NCI-H1436 treated with DMSO at 0.1 percent for 48 hours (cell line): ENCODE data around the gene LIN28B.
"Not testable (repeated sequence)": the region's sequence is repeated elsewhere in the genome, so short reads cannot be mapped to it uniquely, and the experiment has no call there.

ENCODE experiments used
- DNase-seq: peaks from one replicate; lab custom pipeline; 2025; lab: John Stamatoyannopoulos, UW

Gene LIN28B

DNA sequence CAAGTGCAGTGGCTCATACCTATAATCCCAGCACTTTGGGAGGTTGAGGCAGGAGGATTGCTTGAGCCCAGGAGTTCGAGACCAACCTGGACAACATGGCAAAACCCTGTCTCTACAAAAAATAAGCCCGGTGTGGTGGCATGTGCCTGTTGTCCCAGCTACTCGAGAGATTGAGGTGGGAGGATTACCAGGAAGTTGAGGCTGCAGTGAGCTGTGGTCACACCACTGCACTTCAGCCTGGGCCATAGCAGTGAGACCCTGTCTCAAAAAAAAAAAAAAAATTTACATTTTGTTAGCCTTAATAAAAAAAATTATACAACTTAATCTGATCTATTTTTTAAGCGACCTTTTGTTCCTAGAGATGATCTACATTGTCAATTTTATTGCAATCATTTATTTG lies 56.6 kb downstream of the LIN28B start:
- not testable (repeated sequence) for DNase-seq

DNA sequence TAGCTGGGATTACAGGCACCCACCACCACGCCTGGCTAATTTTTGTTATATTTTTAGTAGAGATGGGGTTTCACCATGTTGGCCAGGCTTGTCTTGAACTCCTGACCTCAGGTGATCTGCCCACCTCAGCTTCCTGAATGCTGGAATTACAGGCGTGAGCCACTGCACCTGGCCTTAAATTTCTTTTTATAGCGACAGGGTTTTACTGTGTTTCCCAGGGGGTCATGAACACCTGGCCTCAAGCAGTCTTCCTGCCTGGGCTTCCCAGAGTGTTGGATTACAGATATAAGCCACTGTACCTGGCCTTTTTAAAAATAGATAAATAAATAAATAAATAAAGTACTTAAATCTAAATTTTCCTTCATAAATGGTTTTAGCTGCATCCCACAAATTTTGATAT lies 57.5 kb downstream of the LIN28B start:
- DNase-seq: no peak

DNA sequence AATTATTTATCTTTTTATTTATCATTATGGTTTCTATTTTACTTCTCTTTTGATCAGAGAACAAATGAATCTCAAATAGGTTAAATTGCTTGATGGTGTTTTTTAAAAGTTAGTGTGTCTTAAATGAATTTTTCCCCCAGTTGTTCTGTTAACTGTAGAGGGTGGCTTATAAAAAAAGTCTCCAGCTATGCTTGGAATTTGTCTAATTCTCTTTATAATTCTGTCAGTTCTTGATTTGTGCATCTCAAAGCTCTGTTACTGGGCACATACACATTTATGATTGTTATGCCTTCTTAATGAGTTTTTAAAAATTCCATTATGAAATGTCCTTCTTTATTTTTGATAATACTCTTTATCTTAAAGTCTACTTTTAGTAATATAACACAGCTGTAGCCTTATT lies 58.0 kb downstream of the LIN28B start:
- no peak for DNase-seq

DNA sequence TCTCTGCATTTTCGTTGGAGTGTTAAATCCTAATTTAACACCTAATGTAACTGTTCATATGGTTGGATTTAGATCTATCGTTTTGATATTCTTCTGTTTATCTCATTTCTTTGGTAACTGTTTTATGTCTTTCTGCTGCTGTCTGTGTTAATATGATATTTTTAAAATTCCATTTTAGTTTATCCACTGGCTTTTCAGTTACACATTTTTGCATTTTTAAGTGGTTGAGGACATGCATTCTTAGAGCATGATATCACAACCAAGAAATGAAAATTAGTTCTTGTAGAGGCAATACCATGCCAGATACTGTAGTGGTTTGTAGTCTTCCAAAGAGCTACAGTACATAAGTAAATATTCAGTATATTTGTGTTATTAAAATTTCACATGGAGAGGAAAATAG lies 58.6 kb downstream of the LIN28B start:
- no peak for DNase-seq

DNA sequence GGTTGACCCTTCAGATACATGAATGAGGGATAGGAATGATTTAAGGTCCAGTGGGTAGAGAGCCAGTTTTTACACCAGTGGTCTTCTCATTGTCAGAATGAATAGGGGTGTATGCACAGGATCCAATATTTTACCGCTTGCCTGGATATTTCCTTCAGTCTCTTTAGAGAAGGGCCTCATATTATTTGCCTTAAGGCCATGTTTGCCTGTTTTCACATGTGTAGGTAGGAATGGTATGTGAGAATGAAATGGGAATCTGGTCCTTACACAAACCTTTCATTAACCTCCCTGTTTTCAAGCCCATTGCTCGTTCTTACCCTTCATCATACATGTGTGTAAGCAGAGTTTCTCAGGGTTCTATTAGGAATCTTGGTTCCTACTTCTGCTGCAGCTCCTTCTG lies 62.4 kb downstream of the LIN28B start:
- no peak for DNase-seq

DNA sequence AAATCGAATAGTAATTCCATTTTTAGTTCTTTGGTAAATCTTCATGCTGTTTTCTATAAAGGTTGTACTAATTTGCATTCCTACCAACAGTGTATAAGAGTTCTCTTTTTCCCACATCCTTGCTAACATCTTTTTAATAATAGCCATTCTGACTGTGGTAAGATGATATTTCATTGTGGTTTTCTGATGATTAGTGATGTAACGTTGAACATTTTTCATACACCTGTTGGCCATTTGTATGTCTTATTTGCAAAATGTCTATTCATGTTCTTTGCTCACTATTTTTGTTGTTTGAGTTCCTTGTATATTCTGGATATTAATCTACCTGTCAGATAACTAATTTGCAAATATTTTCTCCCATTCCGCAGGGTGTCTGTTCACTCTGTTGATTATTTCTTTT lies 64.5 kb downstream of the LIN28B start:
- DNase-seq: no peak

DNA sequence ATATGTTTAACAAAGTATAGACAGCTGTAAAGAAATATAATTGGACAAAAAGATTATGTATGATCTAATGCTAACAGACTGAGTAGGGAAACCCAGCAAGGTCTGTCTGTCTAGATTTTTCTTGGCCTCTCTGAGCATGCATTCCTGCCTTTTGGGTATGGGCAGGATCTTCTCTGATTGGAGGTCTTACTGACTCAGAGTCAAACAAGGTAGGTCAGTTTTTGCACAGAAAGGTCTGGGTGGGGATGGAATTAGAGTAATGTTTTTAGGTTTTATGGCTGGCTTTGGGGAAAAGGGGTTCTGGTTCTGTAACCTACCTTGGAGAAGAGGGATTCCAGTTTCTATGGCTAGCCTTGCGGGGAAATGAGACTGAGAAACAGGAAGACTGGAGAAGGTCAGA lies 65.5 kb downstream of the LIN28B start:
- DNase-seq: no peak

DNA sequence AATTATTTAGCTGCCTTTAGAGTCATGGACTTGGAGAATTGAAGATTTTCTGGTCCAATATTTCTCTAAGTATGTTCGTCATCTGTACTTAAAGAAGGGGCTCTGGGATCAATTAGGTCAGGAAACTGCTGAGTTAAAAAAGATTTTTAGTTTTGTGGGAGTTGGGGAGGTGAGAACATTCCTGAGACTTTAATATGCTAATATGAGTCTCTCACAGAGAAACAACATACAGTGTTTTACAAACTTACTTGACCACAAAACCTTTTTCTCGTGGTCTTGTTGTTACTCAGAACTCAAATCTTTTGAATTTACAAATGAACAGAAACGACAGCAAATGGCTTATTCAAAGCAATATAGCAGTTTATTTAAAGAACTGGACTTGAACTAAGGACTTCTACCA lies 67.9 kb downstream of the LIN28B start:
- no peak for DNase-seq

DNA sequence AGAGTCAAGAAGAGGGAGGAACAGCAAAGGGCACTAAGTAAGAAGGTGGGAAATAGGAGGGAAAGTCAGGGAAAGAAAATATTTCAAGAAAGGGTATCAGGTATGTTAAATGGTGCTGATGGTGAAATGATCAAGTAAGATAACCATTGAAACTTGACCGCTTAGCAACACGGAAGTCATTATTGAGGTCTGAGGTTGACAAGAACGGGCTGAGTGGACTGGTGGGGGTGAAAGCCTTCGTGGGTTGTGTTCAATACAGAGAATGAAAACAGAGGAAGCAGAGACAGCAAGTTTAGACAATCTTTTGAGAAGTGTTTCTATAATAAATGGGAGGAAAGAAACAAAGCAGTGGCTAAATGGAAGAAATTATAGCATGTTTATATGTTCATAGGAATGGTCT lies 72.0 kb downstream of the LIN28B start:
- DNase-seq: no peak

DNA sequence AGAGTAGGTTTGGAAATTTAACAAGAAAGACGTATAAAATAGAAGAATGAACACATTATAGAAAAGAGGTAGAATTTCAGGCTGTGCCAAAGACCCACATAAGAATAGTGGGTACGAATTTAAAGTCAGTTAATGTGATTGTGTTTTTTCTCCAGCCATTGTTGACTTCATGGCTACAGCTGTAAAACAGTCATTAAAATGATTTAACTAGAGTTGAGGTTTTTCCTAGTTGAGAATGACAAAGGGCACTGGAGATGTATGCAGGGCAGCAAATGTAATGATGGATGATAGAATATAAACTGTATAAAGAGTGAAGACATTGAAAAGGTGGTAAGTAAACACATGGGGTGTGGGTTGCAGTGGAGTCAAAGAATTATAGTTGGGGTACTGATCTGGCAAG lies 72.7 kb downstream of the LIN28B start:
- no peak for DNase-seq

DNA sequence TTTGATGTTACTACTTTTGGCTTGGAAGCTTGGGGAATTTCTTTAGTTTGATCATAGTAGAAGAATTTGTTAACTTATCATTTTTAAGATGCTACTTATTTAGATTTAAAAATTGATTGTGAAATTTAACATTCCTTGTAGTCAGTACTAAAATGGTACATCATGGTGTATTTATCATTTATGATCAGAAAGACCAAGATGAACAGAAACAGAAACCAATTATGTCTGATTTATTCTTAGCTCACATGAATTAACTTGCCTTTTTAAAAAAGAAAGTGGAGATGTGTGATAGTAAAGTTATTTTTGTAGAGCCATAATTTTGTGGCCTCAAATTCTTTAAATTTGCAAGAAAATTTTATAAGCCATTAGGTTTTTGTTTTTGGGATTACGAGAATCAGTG lies 77.6 kb downstream of the LIN28B start:
- no peak for DNase-seq

DNA sequence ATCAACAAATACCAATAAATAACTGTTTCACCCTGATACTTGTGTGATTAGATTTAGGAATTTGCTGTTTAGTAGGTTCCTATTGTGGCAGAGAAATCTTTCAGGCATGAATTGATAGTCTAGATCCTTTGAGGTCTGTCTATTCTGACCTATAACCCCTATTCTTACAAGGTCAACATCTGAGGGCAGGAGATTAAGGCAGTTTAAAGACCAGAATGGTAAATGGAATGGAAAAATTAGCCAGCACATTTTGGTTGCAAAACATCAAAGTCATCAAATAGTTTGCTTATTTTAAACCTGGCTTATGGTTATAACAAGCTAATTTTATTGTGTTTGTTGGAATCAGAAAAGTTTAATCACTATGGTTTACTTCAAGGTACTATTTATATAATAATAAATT lies 78.4 kb downstream of the LIN28B start:
- no peak for DNase-seq

DNA sequence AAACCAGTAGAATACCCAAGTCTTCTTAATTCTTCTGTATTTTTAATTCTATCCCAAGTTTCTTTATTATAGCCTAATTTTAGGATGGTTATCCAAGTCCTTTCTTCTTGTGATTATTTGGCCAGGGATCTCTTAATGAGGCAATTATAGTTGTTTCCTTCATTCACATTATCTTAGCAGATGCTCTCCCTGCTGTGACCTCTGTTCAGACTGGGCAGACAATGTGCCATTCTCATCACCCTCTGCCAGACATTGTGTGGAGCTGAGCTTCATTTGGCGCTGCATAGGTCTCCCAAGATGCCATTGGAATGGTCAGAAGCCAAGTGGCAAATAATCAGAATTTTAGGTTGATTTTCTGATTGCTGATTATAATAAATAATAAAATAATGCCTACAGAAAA lies 79.4 kb downstream of the LIN28B start:
- no peak for DNase-seq

DNA sequence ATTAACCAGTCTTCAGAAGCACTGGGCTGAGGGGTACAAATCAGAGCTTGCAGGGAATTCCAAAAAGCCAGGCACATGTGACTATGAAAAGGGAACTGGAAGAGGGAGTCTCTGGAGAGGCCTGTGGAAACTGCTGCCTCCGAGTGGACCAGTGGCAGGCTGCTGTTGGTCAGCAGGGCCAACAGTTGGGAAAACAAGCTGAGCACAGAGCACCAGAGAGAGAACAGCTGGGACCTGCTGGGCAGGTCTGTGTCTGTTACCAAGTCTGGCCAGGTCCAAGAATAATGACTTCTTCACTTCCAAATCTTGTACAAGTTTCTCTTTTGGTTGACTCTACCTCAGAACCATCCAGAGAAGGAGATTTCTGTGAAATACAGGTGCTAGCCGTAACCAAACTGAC lies 81.4 kb downstream of the LIN28B start:
- DNase-seq: no peak

DNA sequence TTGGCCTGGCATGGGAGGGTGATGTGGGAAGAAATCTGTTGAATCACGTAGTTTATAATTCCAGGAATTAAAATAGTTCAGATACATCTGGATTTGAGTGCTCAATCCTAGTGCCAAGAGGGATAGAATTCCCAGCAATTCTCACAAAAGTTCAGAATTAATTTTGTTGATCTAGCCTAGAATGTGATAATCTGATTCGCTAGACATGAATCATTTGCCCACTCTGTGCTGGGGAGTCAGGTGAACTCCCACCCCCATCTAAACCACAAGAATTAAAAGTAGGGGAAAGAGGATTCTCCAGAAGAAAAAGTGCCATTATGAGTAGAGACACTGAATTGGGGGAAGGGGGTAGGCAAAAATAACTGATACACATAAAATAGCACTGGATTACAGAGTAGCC lies 85.0 kb downstream of the LIN28B start:
- no peak for DNase-seq

DNA sequence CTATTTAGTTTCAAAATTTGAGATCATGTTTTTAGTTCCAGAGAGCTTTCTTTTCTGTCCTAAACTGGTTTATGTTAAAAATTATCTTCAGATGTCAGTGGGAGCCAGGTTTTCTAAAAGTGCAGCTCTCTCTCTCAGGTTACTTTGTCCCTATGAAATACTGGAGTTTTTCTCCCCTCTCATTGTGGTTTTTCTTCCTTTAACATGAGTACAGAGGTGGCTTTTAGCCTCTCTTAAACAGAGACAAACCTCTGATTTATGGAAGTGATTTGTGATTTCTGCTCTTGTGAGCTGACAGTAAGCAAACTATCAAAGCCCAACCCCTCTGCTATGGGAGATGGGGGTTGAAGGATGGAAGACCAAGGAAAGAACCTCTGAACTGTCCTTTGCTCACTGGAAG lies 85.7 kb downstream of the LIN28B start:
- DNase-seq: no peak

DNA sequence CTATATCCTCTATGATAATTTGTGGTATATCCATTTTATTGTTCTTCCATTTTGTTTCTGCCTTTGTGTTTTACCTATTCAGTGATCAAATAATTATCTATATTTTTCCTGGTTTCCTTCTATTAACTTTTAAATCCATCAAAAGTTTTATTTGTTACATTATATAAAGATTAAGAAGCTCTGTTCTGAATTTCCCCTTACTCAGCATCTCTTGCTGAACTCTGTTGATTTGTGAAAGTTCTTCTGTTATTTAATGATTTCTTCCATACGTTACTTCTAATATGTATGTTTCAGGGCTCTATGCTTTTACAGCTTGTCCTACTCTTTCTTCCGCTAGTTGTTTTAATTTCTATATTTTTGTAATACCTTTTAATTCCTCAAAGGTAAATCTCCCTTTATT lies 87.1 kb downstream of the LIN28B start:
- DNase-seq: no peak

DNA sequence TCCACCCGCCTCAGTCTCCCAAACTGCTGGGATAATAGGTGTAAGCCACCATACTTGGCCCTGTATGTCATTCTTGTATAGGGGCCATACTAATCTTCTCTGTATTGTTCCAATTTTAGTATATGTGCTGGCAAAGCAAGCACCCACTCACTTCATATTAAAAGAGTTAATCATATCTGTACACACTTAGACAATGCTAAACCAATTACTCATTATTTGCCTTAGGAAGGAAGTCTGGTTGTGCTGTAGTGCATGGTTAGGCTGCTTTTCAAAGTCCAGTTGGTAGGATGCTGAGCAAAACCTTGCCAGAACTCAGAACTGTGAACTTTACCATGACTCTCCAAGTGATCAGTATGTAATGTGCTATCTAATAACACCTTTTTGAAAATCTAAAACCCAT lies 88.6 kb downstream of the LIN28B start:
- no peak for DNase-seq

DNA sequence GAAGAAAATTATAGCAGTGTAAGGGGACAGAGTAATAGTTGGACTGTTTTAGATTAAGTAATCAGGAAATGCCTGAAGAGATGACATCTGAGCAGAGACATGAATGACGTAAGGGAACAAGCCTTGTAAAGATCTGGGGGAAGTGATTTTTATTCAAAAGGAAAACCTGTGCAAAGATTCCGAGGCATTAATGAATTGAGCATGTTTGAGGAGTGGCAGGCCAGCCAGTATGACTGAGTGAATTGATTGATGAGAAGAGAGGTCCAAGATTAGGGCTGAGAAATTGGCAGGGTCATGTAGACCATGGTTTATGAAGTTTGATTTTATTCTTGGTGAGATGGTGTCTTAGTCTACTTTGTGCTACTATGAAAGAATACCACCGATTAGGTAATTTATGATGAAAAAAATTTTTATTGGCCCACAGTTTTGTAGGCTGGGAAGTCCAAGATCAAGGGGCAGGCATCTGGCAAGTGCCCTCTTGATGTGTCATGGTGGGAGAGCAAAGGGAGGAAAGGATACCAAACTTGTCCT lies 95.1 kb downstream of the LIN28B start:
- no peak for DNase-seq

DNA sequence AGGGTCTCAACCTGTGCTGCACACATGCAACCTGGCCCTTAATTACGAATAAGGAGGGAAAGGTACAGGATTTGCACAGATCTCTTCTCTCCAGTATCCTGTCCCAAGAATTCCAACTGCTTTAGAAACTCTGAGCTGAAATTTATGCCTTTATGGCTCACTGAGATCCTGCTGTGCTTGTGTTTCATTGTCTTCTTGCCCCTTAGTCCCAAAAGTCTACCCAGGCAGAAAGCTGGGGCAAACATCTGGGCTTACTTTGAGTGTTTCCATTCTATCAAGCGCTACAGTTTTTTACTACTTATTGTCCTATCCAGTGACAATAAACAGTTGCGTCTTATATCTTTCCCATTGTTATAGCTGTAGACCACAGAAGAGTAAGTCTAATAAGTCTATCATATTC lies 99.7 kb downstream of the LIN28B start:
- DNase-seq: no peak

DNA sequence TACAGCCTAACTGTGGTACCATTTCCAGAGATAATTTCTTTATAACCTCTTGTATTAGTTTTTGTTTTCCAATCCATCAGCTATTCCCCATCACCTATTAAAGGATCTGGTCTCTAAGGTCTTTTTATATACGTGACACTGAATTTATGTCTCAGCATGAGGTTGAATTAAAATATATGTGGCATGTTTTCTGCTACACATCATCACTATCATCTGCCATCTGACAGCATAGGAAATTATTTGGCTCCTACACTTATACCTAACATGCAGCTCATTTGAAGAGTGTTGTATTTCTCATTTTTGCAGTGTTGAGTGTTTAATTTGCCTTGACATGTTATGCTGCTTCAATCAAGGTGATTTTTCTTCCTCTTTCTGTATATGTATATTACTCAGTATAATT lies 100.3 kb downstream of the LIN28B start:
- no peak for DNase-seq

DNA sequence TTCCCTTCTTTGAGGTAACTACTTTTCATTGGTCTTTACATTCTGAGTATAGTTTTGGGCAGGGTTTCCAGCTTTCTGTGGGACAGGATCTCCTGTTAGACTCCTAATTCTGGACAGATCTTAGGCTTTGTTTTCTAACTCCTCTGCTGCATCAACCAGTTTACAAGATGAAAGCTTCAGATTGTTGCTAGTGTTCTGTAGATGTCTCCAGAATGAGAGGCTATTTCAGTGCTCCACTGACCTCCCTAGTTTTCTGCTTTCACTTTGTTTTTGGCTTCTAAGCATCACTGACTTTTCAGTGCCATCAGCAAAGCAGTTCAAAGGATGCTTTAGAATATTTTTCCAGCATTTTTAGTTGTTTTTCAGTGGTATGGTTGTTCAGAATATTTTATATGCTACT lies 101.4 kb downstream of the LIN28B start:
- no peak for DNase-seq

DNA sequence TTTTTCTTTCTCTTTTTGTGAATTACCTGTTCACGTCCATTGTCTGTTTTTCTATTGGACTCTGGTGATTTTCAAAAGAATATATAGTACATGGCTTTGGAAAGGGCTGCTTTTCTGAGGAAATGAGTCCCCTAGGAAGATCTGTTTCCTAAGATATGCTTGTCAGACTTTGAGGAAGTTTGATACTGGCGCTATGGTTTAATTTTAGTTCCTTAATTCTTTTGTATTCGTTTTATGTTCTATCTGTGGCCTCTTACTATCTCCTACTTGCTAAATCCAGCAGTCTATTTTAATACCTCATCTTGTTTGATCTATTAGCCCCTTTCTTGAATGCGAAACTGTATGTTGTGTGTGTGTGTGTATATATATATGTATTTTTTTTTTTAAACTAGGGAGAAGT lies 101.9 kb downstream of the LIN28B start:
- DNase-seq: no peak

DNA sequence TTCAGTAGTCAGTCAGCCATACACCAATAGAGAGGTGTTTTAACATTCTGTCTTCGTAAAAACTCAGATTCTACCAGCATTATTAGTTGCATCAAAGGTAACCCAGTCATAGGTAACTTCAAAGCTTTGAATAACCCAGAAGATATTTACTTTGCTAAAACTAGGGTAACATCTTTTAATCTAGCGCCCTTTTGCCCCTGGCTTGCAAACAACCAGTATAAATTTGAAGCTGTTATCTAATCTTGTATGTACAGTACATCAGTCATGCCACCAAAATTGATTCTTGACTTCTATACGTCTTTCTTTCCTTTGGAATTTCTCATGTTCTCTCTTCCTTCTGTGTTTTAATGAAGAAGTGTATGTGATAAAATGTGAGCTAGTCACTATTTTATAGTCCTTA lies 109.3 kb downstream of the LIN28B start:
- no peak for DNase-seq

DNA sequence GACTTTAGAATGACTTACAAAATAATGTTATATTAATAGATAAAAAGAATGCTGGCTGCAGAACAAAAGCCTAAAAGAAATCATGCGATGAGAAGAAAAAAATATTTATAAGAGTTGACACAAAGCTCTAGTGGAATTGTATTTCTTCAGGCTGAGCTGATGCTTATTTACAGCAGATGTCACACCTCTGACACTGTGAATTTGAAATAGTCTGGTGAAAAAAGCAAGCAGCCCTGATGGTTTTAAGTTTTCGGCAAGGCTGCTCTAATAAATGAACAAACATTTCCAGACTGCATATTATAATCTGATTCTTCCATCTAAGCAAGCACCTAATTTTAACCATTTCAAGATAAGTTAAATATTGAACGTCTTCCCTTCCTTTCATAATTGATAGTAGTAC lies 109.9 kb downstream of the LIN28B start:
- no peak for DNase-seq
